ENCODE measurements around the gene NUDC. TPM values are rescaled to one million over a fixed set of nuclear protein-coding genes. Genes with fewer than 3 reads are reported as not detected.
A peak's percentile ranks its signal among the peaks of the same experiment; 100 is the strongest.

The NUDC gene
- total RNA-seq, 1 donor from 2014 or later = 19.2 TPM

DNA sequence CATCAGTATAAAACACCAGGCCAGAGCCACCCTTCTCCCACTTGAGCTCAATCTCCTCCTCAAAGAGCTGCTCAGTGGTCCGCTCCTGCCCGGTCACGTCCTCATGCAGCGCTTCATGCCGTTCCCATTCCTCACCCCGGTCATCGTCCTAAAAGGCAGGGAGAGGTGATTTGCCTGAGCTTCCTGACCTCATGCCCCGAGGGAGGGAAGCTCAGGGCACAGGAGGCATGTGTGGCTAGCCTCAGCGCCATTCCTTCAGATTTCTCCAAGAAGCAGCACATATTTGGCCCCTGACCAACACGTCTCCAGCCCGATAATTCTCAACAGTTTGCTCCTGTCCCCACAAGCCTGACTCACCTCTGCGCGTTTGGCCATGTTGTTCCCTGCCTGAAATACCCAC is 27.3 kb upstream of the NUDC start:
- Histone ChIP-seq H3K4me1 (peaks cover 6 to 13% of the 10 kb centered on the region in 2 donors), H3K36me3 (peaks cover 49 to 53% of the 10 kb centered on the region in 2 donors), H3K27ac (no peak overlapping the region), H3K27me3 (no peaks in the 10 kb centered on the region), H3K4me3 (no peak overlapping the region), H3K9me3 (no peaks in the 10 kb centered on the region)
- intact Hi-C loops (cut with DNase I) = no loop called here
- TF ChIP-seq, protein P1, sequence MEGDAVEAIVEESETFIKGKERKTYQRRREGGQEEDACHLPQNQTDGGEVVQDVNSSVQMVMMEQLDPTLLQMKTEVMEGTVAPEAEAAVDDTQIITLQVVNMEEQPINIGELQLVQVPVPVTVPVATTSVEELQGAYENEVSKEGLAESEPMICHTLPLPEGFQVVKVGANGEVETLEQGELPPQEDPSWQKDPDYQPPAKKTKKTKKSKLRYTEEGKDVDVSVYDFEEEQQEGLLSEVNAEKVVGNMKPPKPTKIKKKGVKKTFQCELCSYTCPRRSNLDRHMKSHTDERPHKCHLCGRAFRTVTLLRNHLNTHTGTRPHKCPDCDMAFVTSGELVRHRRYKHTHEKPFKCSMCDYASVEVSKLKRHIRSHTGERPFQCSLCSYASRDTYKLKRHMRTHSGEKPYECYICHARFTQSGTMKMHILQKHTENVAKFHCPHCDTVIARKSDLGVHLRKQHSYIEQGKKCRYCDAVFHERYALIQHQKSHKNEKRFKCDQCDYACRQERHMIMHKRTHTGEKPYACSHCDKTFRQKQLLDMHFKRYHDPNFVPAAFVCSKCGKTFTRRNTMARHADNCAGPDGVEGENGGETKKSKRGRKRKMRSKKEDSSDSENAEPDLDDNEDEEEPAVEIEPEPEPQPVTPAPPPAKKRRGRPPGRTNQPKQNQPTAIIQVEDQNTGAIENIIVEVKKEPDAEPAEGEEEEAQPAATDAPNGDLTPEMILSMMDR (IDR thresholded peaks at IDR 0.05) = no peak
- DNase-seq (ENCODE audit: low spot score in 2 of 2) = no peak

DNA sequence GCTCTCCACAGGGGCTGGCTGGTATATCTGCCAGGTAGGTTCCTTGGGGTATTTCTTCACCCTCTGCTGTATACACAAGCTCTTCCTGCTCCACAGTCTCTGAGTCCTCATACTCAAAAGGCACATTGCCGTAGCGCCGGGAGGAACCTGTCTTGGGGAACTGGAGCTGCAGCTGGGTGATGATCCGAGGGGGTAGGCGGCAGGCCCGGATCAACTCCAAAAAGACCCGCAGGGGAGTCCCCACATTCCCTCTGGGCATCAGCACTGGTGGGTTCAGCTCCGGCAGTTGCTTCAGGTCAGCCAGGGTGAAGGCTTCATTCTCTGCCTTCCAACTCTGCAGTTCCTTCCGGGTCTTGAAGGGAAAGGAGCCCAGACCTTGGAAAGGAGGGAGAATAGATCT is 24.2 kb upstream of the NUDC start:
- Histone ChIP-seq H3K27me3 (no peaks in the 10 kb centered on the region), H3K9me3 (no peaks in the 10 kb centered on the region), H3K36me3 (peaks cover 46 to 49% of the 10 kb centered on the region in 2 donors), H3K4me3 (no peak overlapping the region), H3K4me1 (peaks cover 6 to 15% of the 10 kb centered on the region in 2 donors), H3K27ac (no peak overlapping the region)
- TF ChIP-seq, protein P1 (IDR thresholded peaks at IDR 0.05) = no peak
- no peak for DNase-seq (ENCODE audit: low spot score in 2 of 2)
- intact Hi-C loops (cut with DNase I) = no loop called here

DNA sequence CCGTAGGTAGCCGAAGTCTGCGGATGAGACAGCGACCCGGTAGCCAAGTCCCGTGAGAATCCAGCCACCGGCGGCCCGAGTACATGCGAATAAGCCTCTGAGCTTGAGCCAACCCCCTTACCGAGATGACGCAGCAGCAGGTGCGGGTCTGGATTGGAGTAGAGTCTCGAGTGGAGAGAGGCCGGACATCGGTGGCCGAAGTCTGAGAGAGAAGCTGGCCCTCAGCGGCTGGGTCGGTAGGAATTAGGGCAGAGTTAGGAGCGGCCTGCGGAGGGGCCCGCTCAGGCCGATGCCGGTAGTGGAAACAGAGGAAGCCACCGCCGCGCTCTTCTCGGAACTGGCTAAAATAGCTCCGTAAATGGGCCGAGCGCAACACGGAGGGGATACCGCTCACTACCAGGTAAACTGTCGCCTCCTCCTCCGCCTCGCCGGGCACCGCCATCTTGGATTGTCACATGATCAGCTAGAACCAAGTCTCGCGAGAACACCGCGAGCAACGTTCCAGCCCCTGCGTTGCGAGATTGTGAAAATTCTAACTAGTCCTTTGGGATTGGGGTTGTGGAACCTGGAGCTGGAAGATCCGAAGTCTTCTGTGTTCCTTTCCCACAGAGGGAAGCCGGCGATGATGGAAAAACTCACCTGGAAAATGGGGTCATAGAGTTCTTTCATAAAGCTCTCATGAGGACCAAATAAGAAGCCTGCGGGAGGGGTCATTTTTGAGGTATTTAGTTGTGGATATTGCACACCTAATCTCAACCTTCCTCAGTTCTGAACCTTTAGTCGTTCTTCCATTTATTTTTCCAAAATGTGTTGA is 21.3 kb upstream of the NUDC start, which contains the start of gene GPATCH3:
GPATCH3 (minus strand) TSS at position 467 of the 814 bp plus-strand sequence; CDS start at position 442, 25 bp downstream.
- Histone ChIP-seq H3K4me3 (peak within 1 kb of the TSS; percentile 66 to 95), H3K36me3 (peaks cover 17 to 22% of the 10 kb centered on the region in 2 donors), H3K27ac (peak within 1 kb of the TSS; percentile 67 to 87), H3K27me3 (no peaks in the 10 kb centered on the region), H3K4me1 (peaks cover 6 to 15% of the 10 kb centered on the region in 2 donors), H3K9me3 (no peaks in the 10 kb centered on the region)
- intact Hi-C loops (cut with DNase I) = loop anchor here (1.0 kb wide), 2 partner anchors 10 to 21 kb away; partner anchors contain the start of genes GPN2 and NUDC
- DNase-seq (ENCODE audit: low spot score in 2 of 2) = peak; percentile 57 to 96
- TF ChIP-seq, protein P1 (IDR thresholded peaks at IDR 0.05) = no peak

DNA sequence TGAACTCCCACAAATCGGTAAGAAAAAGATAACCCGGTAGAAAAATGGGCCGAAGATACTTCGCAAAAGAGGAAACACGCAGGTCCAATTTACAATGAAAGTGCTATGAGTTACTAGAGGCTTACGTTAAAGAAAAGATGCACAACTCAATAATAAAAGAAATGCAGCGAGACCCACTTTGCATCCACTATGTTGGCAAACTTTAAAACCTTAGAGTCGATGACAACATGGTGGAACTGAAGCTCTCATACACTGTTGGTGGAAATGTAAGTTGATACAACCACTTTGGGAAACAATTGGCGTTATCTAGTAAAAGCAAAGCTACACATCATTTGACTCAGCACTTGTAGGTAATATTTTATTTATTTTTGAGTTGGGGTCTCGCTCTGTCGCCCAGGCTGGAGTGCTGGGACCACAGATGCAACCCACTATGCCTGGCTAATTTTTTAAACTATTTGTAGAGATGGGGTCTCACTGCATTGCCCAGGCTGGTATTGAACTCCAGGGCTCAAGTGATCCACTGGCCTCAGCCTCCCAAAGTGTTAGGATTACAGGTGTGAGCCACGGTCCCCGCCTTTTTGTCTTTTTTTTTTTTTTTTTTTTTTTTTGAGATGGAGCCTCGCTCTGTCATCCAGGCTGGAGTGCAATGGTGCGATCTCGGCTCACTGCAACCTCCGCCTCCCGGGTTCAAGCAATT is 20.6 kb upstream of the NUDC start:
- TF ChIP-seq, protein P1 (IDR thresholded peaks at IDR 0.05) = no peak
- H3K9me3 ChIP-seq = no peaks in the 10 kb centered on the region
- DNase-seq (ENCODE audit: low spot score in 2 of 2) = no peak
- H3K36me3 ChIP-seq = peaks cover 16 to 20% of the 10 kb centered on the region in 2 donors
- peak overlapping the region; percentile 66 to 95 for H3K4me3 ChIP-seq
- peak overlapping the region; percentile 67 to 87 for H3K27ac ChIP-seq
- intact Hi-C loops (cut with DNase I) = loop anchor here (1.0 kb wide), 2 partner anchors 11 to 20 kb away; partner anchors contain the start of genes GPN2 and NUDC
- H3K4me1 ChIP-seq = peaks cover 6 to 15% of the 10 kb centered on the region in 2 donors
- no peaks in the 10 kb centered on the region for H3K27me3 ChIP-seq

DNA sequence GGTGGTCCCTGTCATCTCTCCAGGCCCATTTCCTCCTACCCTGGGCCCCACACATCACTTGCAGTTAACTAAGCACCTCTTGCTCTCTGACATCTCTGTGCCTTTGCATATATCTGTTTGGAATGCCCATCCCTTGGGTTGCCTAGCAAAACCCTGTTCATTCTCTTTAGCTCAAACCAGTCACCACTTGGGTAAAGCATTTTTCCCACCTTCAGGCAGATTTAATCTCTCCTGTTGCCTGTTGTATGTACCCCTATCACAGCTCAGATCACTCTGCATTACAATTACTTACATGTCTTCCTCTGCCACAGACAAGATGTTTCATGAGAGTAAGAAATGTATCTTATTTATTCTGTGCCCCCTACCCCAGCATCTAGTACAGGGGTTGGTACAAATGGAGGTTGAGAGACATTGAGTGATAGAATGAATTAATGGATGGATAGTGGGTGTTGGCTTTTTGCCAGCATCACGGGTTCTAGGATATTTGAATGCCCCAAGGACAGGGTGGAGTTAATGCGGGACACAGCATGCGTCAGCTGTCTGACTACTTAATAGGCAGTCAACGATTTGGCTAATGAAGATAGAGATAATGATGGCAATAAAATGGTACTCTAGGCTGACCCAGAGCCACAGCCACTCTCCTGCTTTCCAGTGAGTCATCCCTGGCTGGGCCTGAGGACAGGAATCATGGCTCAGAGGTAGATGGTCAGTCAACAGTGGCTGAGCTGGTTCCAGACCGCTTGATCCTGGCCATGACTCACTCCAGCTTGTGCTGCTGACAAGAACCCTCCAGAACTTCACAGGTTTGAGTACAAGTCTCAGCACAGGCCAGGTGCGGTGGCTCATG is 14.2 kb upstream of the NUDC start:
- H3K36me3 ChIP-seq = no peaks in the 10 kb centered on the region
- H3K27ac ChIP-seq = no peak overlapping the region
- TF ChIP-seq, protein P1 (IDR thresholded peaks at IDR 0.05) = no peak

More for the DNA sequence above, 14.2 kb upstream of the NUDC start:
- H3K4me1 ChIP-seq = no peaks in the 10 kb centered on the region
- no peak for DNase-seq (ENCODE audit: low spot score in 2 of 2)
- H3K4me3 ChIP-seq = no peak overlapping the region
- no peaks in the 10 kb centered on the region for H3K27me3 ChIP-seq
- intact Hi-C loops (cut with DNase I) = no loop called here
- no peaks in the 10 kb centered on the region for H3K9me3 ChIP-seq

Data from ascending aorta (tissue), 2 donors.